Epithelial cell of proximal tubule (primary cell): ENCODE data around the gene CKB. TPM values are rescaled to one million over a fixed set of nuclear protein-coding genes. Genes with fewer than 3 reads are reported as not detected.
A peak's percentile ranks its signal among the peaks of the same experiment; 100 is the strongest.

Experiments
- DNase-seq: peaks from one replicate; pipeline ENCODE4 v3.0.0-alpha.2; 2011; ENCODE audit warnings: low read depth
- H3K4me3 ChIP-seq: 2 replicates; pipeline ENCODE4 v1.5.1; 2011; ENCODE audit warnings: low read depth, mild to moderate bottlenecking, low read length
- CTCF ChIP-seq: conservative IDR thresholded peaks from 2 replicates; pipeline ENCODE4 v1.5.1; 2012; ENCODE audit warnings: low read depth, mild to moderate bottlenecking, low read length
- total RNA-seq: library from RNA; depleted of rRNA; stranded (reverse); fragments of >200 nt; gene quantifications from 2 replicates; pipeline ENCODE4 v1.2.3, GENCODE V29; 2015

CKB gene
- total RNA-seq, 1 donor from 2014 or later = 789 TPM

GRCh38 chr14:103555559-103556337 lies 33.1 kb upstream of the CKB start:
- no peak for TF ChIP-seq CTCF
- no peak for DNase-seq
- H3K4me3 ChIP-seq = no peak overlapping the region

DNA sequence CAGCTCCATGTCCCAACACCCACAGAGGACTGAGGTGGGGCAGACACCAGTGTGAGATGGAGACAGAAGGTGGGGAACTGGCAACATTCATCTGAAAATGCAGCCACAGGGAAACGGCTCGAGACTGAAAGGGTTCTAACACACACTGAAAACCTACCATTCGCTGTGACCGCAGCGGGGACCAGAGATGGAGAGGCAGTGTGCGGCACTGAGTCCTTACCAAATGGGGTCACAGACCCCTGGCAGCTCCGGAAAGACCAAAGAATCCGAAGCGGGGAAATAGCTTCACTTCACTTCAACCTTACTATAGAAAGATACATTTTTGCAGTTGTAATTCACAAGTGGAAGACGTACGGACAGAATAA lies 30.2 kb upstream of the CKB start:
- TF ChIP-seq CTCF = no peak
- DNase-seq = no peak
- no peak overlapping the region for H3K4me3 ChIP-seq

DNA sequence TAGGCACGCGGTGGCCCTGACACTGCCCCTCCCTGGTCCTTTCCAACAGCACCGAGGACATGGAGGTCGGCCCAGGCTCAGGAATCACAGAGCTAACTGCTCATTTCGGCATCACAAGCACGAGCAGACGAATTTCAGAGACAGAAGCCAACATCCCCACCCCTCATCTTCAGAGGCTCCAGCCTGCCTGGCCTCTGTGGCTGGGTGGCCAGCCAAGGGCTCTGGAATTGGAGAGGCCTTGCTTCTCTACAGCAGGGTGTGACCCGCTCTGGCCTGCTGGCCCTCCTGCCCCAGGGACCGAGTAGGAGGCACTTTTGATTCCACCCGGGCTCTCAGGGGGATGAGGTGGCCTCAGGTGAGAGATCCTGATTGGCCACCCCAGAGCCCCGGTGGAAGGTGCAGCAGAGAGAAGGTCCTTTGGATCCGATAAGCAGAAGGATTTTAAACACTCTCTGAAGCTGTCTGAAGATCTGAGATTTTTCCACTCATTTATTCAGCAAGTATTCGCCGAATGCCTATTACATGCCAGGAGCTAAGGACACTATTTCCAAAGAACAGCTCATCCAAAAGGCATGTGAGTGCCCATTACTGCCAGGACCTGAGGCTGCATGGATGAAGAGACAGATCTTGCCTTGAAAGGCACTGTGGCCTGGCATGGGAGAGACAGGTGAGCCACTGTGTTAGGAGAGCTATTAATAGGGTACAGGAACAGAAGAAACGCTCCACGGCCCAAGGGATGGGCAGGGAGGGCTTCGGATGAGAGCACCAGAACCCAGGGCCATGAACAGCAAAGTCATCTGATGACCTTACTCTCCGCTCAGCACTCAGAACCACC lies 29.6 kb upstream of the CKB start:
- TF ChIP-seq CTCF = no peak
- H3K4me3 ChIP-seq = peak overlapping the region; percentile 49
- DNase-seq = peak; percentile 95

GRCh38 chr14:103551338-103551762 lies 28.7 kb upstream of the CKB start:
- H3K4me3 ChIP-seq = peak overlapping the region; percentile 49
- TF ChIP-seq CTCF = no peak
- DNase-seq = no peak

- H3K4me3 ChIP-seq = peak overlapping the region; percentile 49
- DNase-seq = no peak
- peak; percentile 6 for TF ChIP-seq CTCF
Measured at GRCh38 chr14:103550451-103551337, 28.1 kb upstream of the CKB start.

DNA sequence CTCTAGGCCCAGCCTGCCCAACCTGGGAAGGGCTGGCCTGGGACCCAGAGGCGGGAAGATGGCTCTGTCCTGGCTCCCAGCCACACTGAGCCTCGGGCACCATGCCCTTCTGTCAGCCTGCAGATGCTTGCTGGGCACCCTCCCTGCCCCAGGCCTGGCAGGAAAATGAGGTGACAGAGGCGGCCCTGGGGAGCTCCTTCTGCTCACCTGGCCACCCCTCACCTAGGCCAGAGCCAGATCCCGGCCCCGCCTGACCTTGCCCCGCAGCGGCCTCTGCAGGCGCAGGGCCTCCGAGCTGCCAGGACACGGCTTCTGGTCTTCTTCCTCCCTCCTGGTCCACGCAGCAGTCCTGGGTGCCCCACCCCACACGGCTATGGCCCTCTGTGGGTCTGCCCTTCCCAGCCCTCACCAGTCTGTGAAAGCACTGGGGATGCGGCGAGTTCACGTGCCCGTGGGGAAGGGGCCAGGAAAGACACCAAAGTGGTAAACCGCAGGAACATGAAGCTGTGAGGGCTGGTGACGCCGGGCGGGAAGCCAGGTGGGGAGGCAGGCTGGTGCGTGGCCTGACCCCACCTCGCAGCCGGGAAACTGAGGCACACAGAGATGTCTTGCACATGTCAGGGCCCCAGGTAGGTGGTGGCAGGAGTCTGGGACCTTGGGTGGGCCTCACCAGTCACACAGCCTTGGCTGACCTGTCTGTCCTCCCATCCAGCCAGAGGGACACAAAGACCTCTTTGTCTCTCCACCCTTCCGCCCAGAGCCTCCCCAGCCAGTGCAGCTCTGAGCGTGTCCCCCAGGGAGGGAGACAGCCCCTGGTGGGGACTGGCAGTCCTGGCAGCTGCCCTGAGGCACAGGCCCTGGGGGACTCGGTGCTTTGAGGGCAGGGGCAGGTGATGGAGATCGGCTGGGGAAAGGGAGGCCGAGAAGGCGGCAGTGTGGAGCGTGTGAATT lies 27.0 kb upstream of the CKB start:
- TF ChIP-seq CTCF = no peak
- no peak for DNase-seq
- no peak overlapping the region for H3K4me3 ChIP-seq
